Ovary (tissue), 3 donors: ENCODE data around the gene ACTG2.

Source experiments
- CTCF ChIP-seq, 3 donors: fragments of 450-650 bp in 2 of 3; fragments of 200-600 bp in 1 of 3; IDR thresholded peaks; one replicate each; pipeline versions ENCODE4 v1.5.1 to v1.8.0; 2016 to 2022; ENCODE audit warnings: antibody characterized with exemption in 3 of 3, mild to moderate bottlenecking in 1 of 3
- EP300 ChIP-seq: sonication (generic); formaldehyde crosslinking; IDR thresholded peaks from one replicate; pipeline ENCODE4 v1.6.1; 2017; ENCODE audit warnings: antibody characterized with exemption
- donor health status: DM: no; HTN: no; CAD: no.

GRCh38 chr2:73896362-73897239 is 3.8 kb downstream of the ACTG2 start:
- TF ChIP-seq CTCF (IDR thresholded peaks at IDR 0.05) = no peak
- no peak for TF ChIP-seq EP300
